Ovary (tissue), 3 donors: ENCODE data around the gene PCGF1.

Experiments used
- EP300 ChIP-seq: sonication (generic); formaldehyde crosslinking; IDR thresholded peaks from one replicate; pipeline ENCODE4 v1.6.1; 2017; ENCODE audit warnings: antibody characterized with exemption
- TF ChIP-seq, protein P1 (sequence below), 3 donors: fragments of 450-650 bp in 2 of 3; fragments of 200-600 bp in 1 of 3; IDR thresholded peaks; one replicate each; pipeline versions ENCODE4 v1.5.1 to v1.8.0; 2016 to 2022; ENCODE audit warnings: antibody characterized with exemption in 3 of 3, mild to moderate bottlenecking in 1 of 3
- donor health status: DM: no; HTN: no; CAD: no.

DNA sequence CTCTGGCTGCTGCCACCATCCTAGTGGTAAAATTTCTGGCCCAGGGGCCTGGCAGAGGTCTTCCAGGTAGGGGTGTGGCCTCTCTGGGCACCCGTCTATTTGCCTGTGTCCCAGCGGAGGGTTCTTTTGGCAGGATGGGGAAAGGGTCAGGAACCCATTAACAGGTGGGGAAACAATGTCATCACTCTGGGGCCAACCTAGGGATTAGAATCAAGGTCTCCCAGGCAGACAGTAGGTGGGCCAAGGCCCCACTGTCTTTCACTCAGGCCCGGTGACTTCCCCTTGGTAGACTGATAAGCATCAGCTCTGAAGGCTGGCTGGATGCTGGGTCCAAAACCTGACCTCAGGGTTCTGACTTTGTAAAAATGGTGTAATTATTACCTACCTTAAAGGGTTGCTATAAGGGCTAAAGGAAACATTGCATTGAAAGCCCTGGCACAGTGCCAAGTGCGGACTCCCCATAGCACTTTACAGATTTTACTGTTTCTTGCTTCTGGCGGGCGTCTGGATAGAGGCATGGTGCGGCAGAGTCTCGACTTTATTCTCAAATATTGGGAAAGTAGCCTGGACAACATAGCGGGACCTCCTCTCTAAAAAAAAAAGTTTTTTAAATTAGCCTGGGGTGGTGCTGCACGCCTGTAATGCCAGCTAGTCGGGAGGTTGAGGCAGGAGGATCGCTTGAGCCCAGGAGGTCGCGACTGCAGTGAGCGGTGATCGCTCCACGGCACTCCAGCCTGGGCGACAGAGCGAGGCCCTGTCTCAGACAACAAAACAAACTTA, 10.3 kb downstream of the PCGF1 start:
- TF ChIP-seq, protein P1, sequence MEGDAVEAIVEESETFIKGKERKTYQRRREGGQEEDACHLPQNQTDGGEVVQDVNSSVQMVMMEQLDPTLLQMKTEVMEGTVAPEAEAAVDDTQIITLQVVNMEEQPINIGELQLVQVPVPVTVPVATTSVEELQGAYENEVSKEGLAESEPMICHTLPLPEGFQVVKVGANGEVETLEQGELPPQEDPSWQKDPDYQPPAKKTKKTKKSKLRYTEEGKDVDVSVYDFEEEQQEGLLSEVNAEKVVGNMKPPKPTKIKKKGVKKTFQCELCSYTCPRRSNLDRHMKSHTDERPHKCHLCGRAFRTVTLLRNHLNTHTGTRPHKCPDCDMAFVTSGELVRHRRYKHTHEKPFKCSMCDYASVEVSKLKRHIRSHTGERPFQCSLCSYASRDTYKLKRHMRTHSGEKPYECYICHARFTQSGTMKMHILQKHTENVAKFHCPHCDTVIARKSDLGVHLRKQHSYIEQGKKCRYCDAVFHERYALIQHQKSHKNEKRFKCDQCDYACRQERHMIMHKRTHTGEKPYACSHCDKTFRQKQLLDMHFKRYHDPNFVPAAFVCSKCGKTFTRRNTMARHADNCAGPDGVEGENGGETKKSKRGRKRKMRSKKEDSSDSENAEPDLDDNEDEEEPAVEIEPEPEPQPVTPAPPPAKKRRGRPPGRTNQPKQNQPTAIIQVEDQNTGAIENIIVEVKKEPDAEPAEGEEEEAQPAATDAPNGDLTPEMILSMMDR (IDR thresholded peaks at IDR 0.05): no peak
- TF ChIP-seq EP300: no peak
